GM19372 (cell line): ENCODE data around the gene LPAR5.
"Not testable (repeated sequence)": the region's sequence is repeated elsewhere in the genome, so short reads cannot be mapped to it uniquely, and the experiment has no call there.

Source experiments
- ATAC-seq: cut with Tn5 transposase; IDR thresholded peaks from one replicate; pipeline ENCODE4 v1.9.1; 2021; ENCODE audit warnings: mild to moderate bottlenecking, low read depth, moderate library complexity; ENCODE audit not compliant: unreplicated experiment

LPAR5 gene

DNA sequence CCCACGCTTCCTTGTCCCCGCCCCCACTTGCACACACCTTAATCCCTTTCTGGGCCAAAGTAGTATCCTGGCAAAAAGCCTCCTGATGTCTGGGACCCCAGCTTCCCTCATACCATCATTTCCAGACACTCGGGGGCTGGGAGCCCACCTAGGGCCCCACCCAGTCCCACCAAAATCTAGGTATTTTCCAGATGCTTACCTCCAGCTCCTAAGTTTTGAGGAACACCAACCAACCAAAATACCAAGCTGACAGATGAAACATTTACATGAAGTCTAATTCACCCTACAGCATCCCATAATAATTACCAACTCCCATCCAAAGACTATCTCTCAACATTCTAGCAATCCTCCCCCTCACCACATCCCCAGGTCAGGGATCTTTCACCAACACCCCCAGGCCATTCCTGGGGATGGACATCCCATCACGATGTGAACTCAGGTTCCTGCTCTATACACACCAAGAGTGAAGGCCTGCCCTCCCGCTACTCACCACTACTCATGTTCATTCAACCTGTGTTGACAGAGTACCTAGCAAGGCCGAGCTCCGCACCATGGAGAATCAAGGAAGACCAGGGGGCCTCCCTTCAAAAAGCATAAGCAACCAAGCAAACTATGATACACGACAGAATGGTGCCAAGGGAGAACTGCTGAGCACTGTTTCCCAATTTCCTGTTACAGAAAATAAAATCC is 27.0 kb downstream of the LPAR5 start:
- no peak for ATAC-seq

DNA sequence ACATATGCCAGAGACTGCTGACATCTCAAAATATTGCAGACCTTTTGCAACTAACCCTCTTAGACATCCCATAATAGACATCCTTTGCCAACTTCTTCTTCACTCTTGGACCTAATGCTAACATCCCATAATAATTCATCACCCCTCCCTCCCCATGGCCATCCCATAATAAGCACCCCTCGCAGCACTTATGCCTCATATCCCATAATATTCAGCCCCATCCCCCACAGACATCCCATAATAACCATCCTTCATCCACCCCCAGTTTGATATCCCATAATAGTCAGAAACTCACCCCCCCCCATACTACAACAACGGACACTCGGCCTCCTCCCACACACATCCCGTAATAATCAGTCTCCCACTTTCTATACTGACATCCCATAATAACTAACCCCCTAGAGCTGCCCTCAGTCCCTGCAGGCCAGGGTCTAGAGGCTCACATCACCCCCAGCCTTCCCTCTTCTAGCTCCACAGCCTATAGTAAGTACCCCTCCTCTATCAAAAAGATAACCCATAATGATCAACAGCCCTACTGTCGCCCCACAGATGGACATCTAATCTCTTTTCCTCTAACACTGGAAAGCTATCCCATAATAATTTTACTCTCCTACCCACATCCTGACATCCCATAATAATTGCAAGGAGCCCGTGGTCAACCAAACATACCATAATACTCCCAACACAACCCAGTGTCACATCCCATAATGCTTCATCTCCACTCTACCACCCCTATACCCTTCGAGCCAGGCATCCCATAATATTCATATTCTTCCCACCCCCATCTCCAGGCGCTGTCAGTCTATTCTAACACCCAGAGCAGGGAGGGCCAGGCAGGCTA is 27.8 kb downstream of the LPAR5 start:
- ATAC-seq, result peak; percentile 16

GRCh38 chr12:6606331-6607131 is 29.2 kb downstream of the LPAR5 start:
- no peak for ATAC-seq

GRCh38 chr12:6605421-6606330 is 30.1 kb downstream of the LPAR5 start:
- ATAC-seq, result no peak

- ATAC-seq, result no peak
Measured at GRCh38 chr12:6604259-6605029, 31.3 kb downstream of the LPAR5 start.

- ATAC-seq, result no peak
Measured at GRCh38 chr12:6603095-6603567, 32.6 kb downstream of the LPAR5 start.

DNA sequence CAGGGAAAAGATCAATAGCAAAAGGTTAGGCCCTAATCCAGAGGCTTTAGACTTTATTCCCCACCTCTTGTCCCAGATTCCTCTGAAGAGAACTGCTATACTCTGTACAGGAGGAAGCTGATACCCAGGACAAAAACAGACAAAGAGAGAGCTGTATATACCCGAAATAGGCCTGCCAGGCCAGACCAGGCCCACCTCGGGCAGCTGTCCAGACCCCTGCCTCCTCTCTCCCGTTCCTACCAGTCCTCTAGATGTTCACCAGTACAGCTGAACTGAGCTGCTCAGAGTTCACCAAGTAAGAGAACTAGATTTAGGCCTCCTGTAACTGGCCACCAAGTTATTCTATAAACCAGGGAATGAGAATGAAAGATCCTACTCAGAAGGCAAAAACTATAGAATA is 33.2 kb downstream of the LPAR5 start:
- ATAC-seq, result no peak

DNA sequence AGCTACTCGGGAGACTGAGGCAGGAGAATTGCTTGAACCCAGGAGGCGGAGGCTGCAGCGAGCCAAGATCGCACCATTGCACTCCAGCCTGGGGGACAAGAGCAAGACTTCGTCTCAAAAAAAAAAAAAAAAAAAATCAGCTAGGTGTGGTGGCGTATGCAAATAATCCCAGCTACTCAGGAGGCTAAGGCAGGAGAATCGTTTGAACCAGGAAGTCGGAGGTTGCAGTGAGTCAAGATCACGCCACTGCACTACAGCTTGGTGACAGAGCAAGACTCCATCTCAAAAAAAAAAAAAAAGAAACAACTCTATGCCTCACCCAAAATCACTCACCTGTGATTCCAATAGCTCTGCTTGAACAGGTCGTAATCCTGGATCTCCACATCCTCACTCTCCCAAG is 40.1 kb downstream of the LPAR5 start:
- not testable (repeated sequence) for ATAC-seq

- no peak for ATAC-seq
Measured at GRCh38 chr12:6592087-6592486, 43.7 kb downstream of the LPAR5 start.

- ATAC-seq, result not testable (repeated sequence)
Measured at GRCh38 chr12:6586569-6586968, 49.2 kb downstream of the LPAR5 start.

DNA sequence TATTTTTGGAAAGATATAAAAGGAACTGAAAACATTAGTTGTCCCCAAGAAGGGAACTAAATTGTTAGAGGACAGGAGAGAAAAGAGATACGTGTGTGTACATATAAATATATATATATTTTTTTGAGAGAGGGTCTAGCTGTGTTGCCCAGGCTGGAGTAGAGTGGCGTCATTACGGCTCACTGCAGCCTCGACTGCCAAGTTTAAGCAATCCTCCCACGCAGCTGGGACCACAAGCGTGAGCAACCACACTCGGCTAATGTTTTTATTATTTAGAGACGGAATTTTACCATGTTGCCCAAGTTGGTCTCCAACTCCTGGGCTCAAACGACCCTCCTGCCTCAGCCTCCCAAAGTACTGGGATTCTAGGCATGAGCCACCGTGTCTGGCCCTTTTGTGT is 51.5 kb downstream of the LPAR5 start:
- ATAC-seq, result no peak

GRCh38 chr12:6582959-6583358 is 52.8 kb downstream of the LPAR5 start:
- ATAC-seq, result no peak

DNA sequence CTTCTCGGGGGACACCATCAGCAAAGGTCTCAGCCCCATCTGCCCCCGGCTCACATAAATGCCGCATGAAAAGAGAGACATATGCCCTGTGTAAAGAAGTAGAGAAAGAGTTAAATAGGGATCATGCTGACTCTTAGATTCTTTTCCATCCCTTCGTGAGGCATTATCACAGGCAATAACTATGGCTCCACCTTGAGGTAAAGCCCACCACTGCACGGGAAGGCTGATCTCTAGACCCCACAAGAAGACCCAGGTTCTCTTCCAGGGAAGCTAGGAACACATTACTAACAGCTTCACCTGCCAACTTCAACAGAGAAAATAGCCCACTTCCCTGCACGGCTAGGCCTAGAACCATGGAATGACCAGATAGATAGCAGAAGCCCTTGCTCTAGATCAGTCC is 53.6 kb downstream of the LPAR5 start:
- no peak for ATAC-seq

DNA sequence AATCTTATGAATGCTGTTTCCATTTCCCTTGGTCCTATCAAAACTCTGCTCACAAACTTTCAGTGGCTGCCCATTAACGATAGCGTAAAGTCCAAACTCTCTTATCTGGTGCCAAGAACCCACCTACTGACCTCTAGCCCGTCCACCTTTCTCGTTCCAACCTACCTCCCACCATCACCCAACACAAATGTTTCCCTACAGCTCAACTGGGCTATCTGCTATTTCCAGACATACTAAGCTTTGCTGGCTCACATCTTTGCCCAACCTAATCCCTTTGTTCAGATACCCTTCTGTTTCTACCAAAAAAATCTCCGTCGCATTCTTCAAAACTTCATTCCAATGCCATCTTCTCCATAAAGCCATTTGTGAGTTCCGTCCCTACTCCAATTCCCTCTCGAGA is 60.1 kb downstream of the LPAR5 start:
- no peak for ATAC-seq

DNA sequence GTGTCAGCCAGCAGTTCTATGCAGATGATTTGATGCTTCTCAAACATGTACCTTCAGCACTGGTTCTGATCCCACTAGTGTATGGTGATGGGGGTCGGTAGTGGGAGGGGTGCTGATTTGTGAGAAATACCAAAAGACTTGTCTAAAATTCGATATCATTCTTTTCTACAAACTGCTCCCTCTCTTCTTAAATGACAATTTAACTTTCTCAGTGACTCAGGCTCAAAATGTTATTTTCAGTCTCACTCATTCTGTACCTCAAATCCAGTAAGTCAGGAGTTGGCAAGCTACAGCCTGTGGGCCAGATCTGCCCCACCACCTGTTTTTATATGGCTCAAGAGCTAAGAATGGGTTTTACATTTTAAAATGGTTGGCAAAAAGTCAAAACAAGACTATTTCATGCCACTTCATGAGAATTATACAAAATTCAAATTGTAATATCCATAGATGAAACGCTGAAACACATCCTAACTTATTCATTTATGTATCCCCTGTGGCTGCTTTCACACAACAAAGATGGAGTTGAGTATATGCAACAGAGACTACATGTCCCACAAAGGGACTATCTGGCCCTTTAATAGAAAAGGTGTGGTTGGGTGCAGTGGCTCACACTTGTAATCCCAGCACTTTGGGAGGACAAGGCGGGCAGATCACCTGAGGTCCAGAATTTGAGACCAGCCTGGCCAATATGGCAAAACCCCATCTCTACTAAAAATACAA is 61.0 kb downstream of the LPAR5 start:
- ATAC-seq, result no peak

GRCh38 chr12:6573001-6573400 is 62.8 kb downstream of the LPAR5 start:
- no peak for ATAC-seq

DNA sequence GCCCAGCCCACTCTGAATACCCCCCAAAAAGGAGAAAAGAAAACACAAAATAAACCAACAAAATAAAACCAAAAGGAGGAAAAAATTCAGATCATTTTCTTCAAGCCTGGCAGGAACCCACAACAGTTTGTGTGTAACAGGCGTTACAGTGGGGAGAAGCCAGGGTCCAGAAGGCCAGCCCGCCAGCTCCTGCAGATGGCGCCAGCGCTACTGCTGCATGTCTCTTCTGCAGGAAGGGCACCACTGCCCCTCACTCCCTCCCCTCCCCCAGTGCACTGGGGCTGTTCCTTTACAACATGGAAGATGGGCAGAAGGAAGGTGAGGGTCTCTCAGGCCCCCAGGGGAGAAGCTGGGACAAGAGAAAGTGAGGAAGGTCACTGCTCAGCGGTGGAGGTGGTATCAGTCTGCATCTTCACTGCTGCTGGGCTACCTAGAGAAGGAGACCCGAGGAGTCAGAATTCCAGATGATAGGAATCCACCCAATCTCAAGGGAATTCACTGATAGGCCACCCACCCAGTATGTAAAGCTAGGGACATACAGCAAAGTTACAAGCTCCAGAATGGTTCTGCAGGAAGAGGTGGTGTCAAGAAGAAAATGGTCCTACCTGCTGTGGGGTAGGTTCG is 65.4 kb downstream of the LPAR5 start:
- no peak for ATAC-seq

GRCh38 chr12:6569786-6570185 is 66.0 kb downstream of the LPAR5 start:
- no peak for ATAC-seq
